Fibroblast of mammary gland (primary cell): ENCODE data around the gene AP3M1.

Experiments used
- DNase-seq: peaks from one replicate; pipeline ENCODE4 v3.0.0-alpha.2; 2010; ENCODE audit warnings: low read depth
- H3K4me3 ChIP-seq: 2 replicates; pipeline ENCODE4 v1.5.1; 2011; ENCODE audit warnings: low read depth, mild to moderate bottlenecking, low read length, moderate library complexity; ENCODE audit not compliant: control insufficient read depth
- CTCF ChIP-seq: conservative IDR thresholded peaks from 2 replicates; pipeline ENCODE4 v1.5.1; 2011; ENCODE audit warnings: low read depth, low read length, inconsistent platforms; ENCODE audit not compliant: control insufficient read depth, insufficient read depth

AP3M1 gene

GRCh38 chr10:74081941-74082718 is 68.5 kb downstream of the AP3M1 start:
- H3K4me3 ChIP-seq: no peak overlapping the region
- no peak for TF ChIP-seq CTCF
- no peak for DNase-seq

GRCh38 chr10:74081192-74081803 is 69.3 kb downstream of the AP3M1 start:
- H3K4me3 ChIP-seq: no peak overlapping the region
- DNase-seq: peak; percentile 64
- peak; percentile 85 for TF ChIP-seq CTCF

GRCh38 chr10:74079936-74080590 is 70.6 kb downstream of the AP3M1 start:
- TF ChIP-seq CTCF: no peak
- DNase-seq: no peak
- H3K4me3 ChIP-seq: no peak overlapping the region

GRCh38 chr10:74079028-74079935 is 71.3 kb downstream of the AP3M1 start:
- TF ChIP-seq CTCF: no peak
- DNase-seq: no peak
- H3K4me3 ChIP-seq: no peak overlapping the region

GRCh38 chr10:74078037-74078436 is 72.6 kb downstream of the AP3M1 start:
- peak; percentile 45 for DNase-seq
- TF ChIP-seq CTCF: no peak
- H3K4me3 ChIP-seq: no peak overlapping the region

- H3K4me3 ChIP-seq: no peak overlapping the region
- TF ChIP-seq CTCF: no peak
- DNase-seq: no peak
Measured at GRCh38 chr10:74077416-74077815, 73.2 kb downstream of the AP3M1 start.
